ENCODE measurements around the gene KCNF1.

The KCNF1 gene

DNA sequence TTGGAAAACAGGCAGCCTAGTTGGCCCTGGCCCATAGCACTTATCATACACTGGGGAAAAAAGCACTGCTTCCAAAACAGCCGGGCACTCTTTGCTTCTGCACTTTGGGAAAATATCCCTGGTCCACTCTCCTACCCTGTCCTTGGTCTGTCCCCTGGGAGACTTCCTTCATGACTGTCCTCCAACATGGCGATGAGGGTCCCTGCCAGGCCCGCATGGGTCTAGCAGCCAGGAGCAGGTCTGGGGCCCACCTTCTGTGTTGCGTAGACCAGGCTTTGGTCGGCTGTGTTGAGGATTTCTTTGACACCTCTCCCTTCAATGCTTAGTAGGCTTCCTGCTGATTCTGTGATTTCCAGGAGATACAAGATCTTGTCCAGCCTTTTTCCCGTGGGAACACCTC is 12.2 kb downstream of the KCNF1 start:
- H3F3A ChIP-seq (ENCODE audit: control insufficient read depth, insufficient read depth): no peaks in the 10 kb centered on the region
- peaks cover 5% of the 10 kb centered on the region for H3K27me3 ChIP-seq (ENCODE audit: control insufficient read depth, low read length)
- no peaks in the 10 kb centered on the region for H3K9me3 ChIP-seq (ENCODE audit: control insufficient read depth, insufficient read depth, low read length)
- no peaks in the 10 kb centered on the region for H3K36me3 ChIP-seq (ENCODE audit: control insufficient read depth, low read length)
- H3K4me2 ChIP-seq (ENCODE audit: low read length): no peak overlapping the region
- no peaks in the 10 kb centered on the region for H3K4me1 ChIP-seq (ENCODE audit: control insufficient read depth, low read length)
- no peak overlapping the region for H3K4me3 ChIP-seq (ENCODE audit: low read length)
- TF ChIP-seq, protein P1, sequence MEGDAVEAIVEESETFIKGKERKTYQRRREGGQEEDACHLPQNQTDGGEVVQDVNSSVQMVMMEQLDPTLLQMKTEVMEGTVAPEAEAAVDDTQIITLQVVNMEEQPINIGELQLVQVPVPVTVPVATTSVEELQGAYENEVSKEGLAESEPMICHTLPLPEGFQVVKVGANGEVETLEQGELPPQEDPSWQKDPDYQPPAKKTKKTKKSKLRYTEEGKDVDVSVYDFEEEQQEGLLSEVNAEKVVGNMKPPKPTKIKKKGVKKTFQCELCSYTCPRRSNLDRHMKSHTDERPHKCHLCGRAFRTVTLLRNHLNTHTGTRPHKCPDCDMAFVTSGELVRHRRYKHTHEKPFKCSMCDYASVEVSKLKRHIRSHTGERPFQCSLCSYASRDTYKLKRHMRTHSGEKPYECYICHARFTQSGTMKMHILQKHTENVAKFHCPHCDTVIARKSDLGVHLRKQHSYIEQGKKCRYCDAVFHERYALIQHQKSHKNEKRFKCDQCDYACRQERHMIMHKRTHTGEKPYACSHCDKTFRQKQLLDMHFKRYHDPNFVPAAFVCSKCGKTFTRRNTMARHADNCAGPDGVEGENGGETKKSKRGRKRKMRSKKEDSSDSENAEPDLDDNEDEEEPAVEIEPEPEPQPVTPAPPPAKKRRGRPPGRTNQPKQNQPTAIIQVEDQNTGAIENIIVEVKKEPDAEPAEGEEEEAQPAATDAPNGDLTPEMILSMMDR (IDR thresholded peaks at IDR 0.05; ENCODE audit: low read depth, low read length, poor library complexity, severe bottlenecking): no peak
- no peak for TF ChIP-seq EZH2phosphoT487 (IDR thresholded peaks at IDR 0.05; ENCODE audit: borderline replicate concordance, low read length)
- no peaks in the 10 kb centered on the region for H4K20me1 ChIP-seq (ENCODE audit: control insufficient read depth, insufficient read depth, low read depth, low read length)
- no peak overlapping the region for H3K27ac ChIP-seq (ENCODE audit: low read depth, low read length)
- H3K9me2 ChIP-seq (replicated peaks; ENCODE audit: control insufficient read depth, low read length): no peaks in the 10 kb centered on the region
- H3K79me2 ChIP-seq (ENCODE audit: control insufficient read depth, low read length): no peaks in the 10 kb centered on the region

DNA sequence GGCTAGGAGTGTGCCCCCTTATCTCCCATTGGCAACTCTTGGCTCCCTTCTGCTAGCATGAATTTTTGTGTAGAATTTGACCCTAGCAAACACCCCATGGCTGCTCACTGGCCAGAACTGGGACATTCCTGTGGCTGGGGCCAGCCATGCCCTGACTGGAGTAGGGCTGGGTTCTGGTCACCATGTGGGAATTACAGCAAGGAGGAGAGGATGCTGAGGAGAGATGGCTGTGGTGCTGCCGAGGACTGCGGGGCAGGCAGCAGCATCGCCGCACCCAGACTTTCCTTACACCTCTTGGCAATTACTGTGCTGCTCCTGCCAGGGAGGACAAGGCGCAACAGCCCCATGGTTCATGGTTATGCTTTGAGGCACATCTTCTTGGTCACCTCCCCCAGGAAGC is 12.7 kb downstream of the KCNF1 start:
- Histone ChIP-seq H3K27ac (ENCODE audit: low read depth, low read length) (no peak overlapping the region), H3K4me1 (ENCODE audit: control insufficient read depth, low read length) (no peaks in the 10 kb centered on the region), H3K4me2 (ENCODE audit: low read length) (no peak overlapping the region), H4K20me1 (ENCODE audit: control insufficient read depth, insufficient read depth, low read depth, low read length) (no peaks in the 10 kb centered on the region), H3K9me2 (replicated peaks; ENCODE audit: control insufficient read depth, low read length) (no peaks in the 10 kb centered on the region), H3K4me3 (ENCODE audit: low read length) (no peak overlapping the region), H3K27me3 (ENCODE audit: control insufficient read depth, low read length) (peaks cover 10% of the 10 kb centered on the region), H3K9me3 (ENCODE audit: control insufficient read depth, insufficient read depth, low read length) (no peaks in the 10 kb centered on the region), H3K79me2 (ENCODE audit: control insufficient read depth, low read length) (no peaks in the 10 kb centered on the region), H3K36me3 (ENCODE audit: control insufficient read depth, low read length) (no peaks in the 10 kb centered on the region), H3F3A (ENCODE audit: control insufficient read depth, insufficient read depth) (no peaks in the 10 kb centered on the region)
- TF ChIP-seq, protein P1 (IDR thresholded peaks at IDR 0.05; ENCODE audit: low read depth, low read length, poor library complexity, severe bottlenecking): no peak
- TF ChIP-seq EZH2phosphoT487 (IDR thresholded peaks at IDR 0.05; ENCODE audit: borderline replicate concordance, low read length): no peak

DNA sequence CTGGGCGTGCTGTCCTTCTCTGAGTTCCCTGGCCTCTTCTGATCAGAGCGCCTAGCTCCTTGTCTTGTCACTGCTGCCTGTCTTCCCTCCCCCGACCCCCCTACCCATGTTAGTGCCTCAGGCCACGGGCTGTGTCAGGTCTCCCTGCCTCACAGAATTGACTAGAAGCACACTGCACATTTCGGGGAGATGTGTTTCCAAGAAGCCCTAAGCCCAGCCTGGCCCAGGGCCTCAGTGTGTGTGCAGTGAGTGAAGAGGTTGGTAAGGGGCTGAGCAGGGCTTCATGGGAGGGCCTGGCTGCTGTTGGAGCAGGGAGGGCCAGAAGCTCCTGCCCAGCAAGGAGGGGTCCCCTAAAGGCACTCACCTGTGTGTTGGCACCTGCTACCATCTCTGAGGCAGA is 13.1 kb downstream of the KCNF1 start:
- no peaks in the 10 kb centered on the region for H3K4me1 ChIP-seq (ENCODE audit: control insufficient read depth, low read length)
- H3K27me3 ChIP-seq (ENCODE audit: control insufficient read depth, low read length): peaks cover 12% of the 10 kb centered on the region
- no peak overlapping the region for H3K27ac ChIP-seq (ENCODE audit: low read depth, low read length)
- no peaks in the 10 kb centered on the region for H3F3A ChIP-seq (ENCODE audit: control insufficient read depth, insufficient read depth)
- H3K79me2 ChIP-seq (ENCODE audit: control insufficient read depth, low read length): no peaks in the 10 kb centered on the region
- no peaks in the 10 kb centered on the region for H3K36me3 ChIP-seq (ENCODE audit: control insufficient read depth, low read length)
- H3K9me2 ChIP-seq (replicated peaks; ENCODE audit: control insufficient read depth, low read length): no peaks in the 10 kb centered on the region
- no peaks in the 10 kb centered on the region for H4K20me1 ChIP-seq (ENCODE audit: control insufficient read depth, insufficient read depth, low read depth, low read length)
- no peak overlapping the region for H3K4me2 ChIP-seq (ENCODE audit: low read length)
- no peaks in the 10 kb centered on the region for H3K9me3 ChIP-seq (ENCODE audit: control insufficient read depth, insufficient read depth, low read length)
- TF ChIP-seq, protein P1 (IDR thresholded peaks at IDR 0.05; ENCODE audit: low read depth, low read length, poor library complexity, severe bottlenecking): no peak
- no peak for TF ChIP-seq EZH2phosphoT487 (IDR thresholded peaks at IDR 0.05; ENCODE audit: borderline replicate concordance, low read length)
- no peak overlapping the region for H3K4me3 ChIP-seq (ENCODE audit: low read length)
